Esophagus squamous epithelium (tissue), 5 donors: ENCODE data around the gene FOXD2. TPM values are rescaled to one million over a fixed set of nuclear protein-coding genes. Genes with fewer than 3 reads are reported as not detected.

Experiments
- DNase-seq: peaks from one replicate; lab custom pipeline; 2025; lab: John Stamatoyannopoulos, UW
- H3K27ac ChIP-seq, 4 donors: fragments of 200-600 bp; sonication (generic); one replicate each; pipeline ENCODE4 v1.5.1; 2016 to 2019; ENCODE audit warnings: mild to moderate bottlenecking in 1 of 4
- H3K27me3 ChIP-seq, 4 donors: fragments of 200-600 bp; sonication (generic); 1 replicate in 3 of 4; 2 replicates in 1 of 4; pipeline versions ENCODE4 v1.5.1 to v1.6.0; 2017 to 2021; ENCODE audit warnings: antibody characterized with exemption in 1 of 4
- H3K36me3 ChIP-seq, 3 donors: fragments of 200-600 bp; sonication (generic); one replicate each; pipeline ENCODE4 v1.5.1; 2016 to 2019
- H3K4me1 ChIP-seq, 3 donors: fragments of 200-600 bp; sonication (generic); one replicate each; pipeline ENCODE4 v1.5.1; 2017 to 2019
- H3K4me3 ChIP-seq, 4 donors: fragments of 200-600 bp; sonication (generic); 1 replicate in 3 of 4; 2 replicates in 1 of 4; pipeline ENCODE4 v1.5.1; 2016 to 2019; ENCODE audit warnings: mild to moderate bottlenecking in 2 of 4, moderate library complexity in 1 of 4
- H3K9me3 ChIP-seq, 3 donors: fragments of 200-600 bp; sonication (generic); one replicate each; pipeline ENCODE4 v1.5.1; 2016 to 2019
- POLR2A ChIP-seq, 4 donors: fragments of 450-650 bp; IDR thresholded peaks; one replicate each; pipeline ENCODE4 v1.6.1; 2017; ENCODE audit warnings: antibody characterized with exemption in 4 of 4, mild to moderate bottlenecking in 4 of 4, moderate library complexity in 3 of 4
- WGBS, 2 donors: methylation state at CpG; one replicate each; pipeline ENCODE4 v1.1.5; 2018; 5-methylcytosine and 5-hydroxymethylcytosine counted together
- intact Hi-C: fragments of 100-400 bp; cut with DNase I; formaldehyde crosslinking; loops from one replicate; pipeline ENCODE4 v1.15.0; 2022
- total RNA-seq, 4 donors: library from RNA; depleted of rRNA; stranded (reverse); fragments of >200 nt; gene quantifications; one replicate each; pipeline ENCODE4 v1.1.0, GENCODE V29; 2016
- TF ChIP-seq, protein P1 (sequence below), 6 experiments: fragments of 450-650 bp in 4 of 6; fragments of 200-600 bp in 2 of 6; sonication (generic) in 2 of 6; IDR thresholded peaks; one replicate each; pipeline ENCODE4 v1.5.1; 2016 to 2019; ENCODE audit warnings: antibody characterized with exemption in 6 of 6, mild to moderate bottlenecking in 4 of 6, moderate library complexity in 4 of 6
- donor health status: DM: yes; HTN: yes; CAD: no.

The FOXD2 gene
- total RNA-seq, 4 donors from 2014 or later: under 0.01 TPM; not detected in 3

DNA sequence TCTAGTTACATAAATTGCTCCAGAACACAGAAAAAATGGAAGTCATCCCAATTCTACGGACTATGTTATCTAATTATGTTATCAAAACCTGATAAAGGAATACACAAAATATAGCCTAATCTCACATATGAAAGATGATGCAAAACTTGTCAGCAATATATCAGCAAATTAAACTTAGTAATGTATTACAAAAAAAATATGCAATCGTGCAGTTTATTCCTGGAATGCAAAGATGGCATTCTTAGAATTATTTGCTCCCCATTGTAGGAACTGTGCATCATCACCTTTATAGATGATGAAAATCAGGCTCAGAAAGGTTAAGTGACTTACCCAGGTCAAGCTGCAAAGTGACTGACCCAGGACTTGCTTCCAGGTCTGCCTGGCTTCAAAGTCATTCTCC is 14.0 kb upstream of the FOXD2 start:
- Histone ChIP-seq H3K4me1 (no peaks in the 10 kb centered on the region), H3K36me3 (no peaks in the 10 kb centered on the region), H3K4me3 (no peak overlapping the region), H3K9me3 (no peaks in the 10 kb centered on the region), H3K27me3 (peaks cover 0 to 90% (median 0%) of the 10 kb centered on the region in 4 donors), H3K27ac (no peak overlapping the region)
- WGBS, 2 donors: 30 to 38% methylated on average over 2 of the region's 2 CpGs
- TF ChIP-seq, protein P1, sequence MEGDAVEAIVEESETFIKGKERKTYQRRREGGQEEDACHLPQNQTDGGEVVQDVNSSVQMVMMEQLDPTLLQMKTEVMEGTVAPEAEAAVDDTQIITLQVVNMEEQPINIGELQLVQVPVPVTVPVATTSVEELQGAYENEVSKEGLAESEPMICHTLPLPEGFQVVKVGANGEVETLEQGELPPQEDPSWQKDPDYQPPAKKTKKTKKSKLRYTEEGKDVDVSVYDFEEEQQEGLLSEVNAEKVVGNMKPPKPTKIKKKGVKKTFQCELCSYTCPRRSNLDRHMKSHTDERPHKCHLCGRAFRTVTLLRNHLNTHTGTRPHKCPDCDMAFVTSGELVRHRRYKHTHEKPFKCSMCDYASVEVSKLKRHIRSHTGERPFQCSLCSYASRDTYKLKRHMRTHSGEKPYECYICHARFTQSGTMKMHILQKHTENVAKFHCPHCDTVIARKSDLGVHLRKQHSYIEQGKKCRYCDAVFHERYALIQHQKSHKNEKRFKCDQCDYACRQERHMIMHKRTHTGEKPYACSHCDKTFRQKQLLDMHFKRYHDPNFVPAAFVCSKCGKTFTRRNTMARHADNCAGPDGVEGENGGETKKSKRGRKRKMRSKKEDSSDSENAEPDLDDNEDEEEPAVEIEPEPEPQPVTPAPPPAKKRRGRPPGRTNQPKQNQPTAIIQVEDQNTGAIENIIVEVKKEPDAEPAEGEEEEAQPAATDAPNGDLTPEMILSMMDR (IDR thresholded peaks at IDR 0.05): no peak
- TF ChIP-seq POLR2A (IDR thresholded peaks at IDR 0.05): no peak
- intact Hi-C loops: no loop called here
- DNase-seq: no peak

GRCh38 chr1:47424336-47424982 is 13.4 kb upstream of the FOXD2 start:
- no peaks in the 10 kb centered on the region for H3K9me3 ChIP-seq
- no peak overlapping the region for H3K4me3 ChIP-seq
- H3K27me3 ChIP-seq: peaks cover 0 to 90% (median 0%) of the 10 kb centered on the region in 4 donors
- H3K27ac ChIP-seq: no peak overlapping the region
- H3K4me1 ChIP-seq: no peaks in the 10 kb centered on the region
- TF ChIP-seq, protein P1 (IDR thresholded peaks at IDR 0.05): peak; percentile 13 to 69 (median 58)
- TF ChIP-seq POLR2A (IDR thresholded peaks at IDR 0.05): no peak
- 3 to 6% methylated on average over 6 of the region's 6 CpGs for WGBS, 2 donors
- no peak for DNase-seq
- H3K36me3 ChIP-seq: no peaks in the 10 kb centered on the region
- intact Hi-C loops: no loop called here

DNA sequence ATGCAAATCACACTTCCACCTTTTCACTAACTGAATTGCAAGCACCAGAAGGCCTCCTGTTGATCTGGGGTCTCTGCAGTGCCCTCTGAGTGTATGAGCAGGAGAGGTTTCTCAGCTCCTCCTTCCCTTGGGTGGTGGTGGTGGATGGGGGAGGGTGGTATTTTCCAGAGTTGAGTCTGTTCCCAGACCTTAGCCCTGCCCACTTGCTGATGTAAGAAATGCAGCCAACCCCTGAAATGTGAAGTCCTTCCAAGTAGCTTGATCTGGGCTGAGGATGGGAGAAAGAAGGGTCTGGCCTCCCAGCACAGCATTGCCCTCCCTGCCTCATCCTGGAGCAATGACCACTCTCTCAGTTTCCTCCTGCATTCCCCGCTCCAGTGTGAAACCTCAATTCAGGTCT is 6.3 kb upstream of the FOXD2 start:
- Histone ChIP-seq H3K36me3 (no peaks in the 10 kb centered on the region), H3K27ac (no peak overlapping the region), H3K27me3 (peaks cover 5 to 99% (median 22%) of the 10 kb centered on the region in 4 donors), H3K4me1 (peaks cover 32 to 43% (median 35%) of the 10 kb centered on the region in 3 donors), H3K9me3 (no peaks in the 10 kb centered on the region), H3K4me3 (no peak overlapping the region)
- no peak for DNase-seq
- TF ChIP-seq POLR2A (IDR thresholded peaks at IDR 0.05): no peak
- TF ChIP-seq, protein P1 (IDR thresholded peaks at IDR 0.05): no peak
- 83 to 100% methylated on average over 1 of the region's 1 CpG for WGBS, 2 donors
- intact Hi-C loops: no loop called here

DNA sequence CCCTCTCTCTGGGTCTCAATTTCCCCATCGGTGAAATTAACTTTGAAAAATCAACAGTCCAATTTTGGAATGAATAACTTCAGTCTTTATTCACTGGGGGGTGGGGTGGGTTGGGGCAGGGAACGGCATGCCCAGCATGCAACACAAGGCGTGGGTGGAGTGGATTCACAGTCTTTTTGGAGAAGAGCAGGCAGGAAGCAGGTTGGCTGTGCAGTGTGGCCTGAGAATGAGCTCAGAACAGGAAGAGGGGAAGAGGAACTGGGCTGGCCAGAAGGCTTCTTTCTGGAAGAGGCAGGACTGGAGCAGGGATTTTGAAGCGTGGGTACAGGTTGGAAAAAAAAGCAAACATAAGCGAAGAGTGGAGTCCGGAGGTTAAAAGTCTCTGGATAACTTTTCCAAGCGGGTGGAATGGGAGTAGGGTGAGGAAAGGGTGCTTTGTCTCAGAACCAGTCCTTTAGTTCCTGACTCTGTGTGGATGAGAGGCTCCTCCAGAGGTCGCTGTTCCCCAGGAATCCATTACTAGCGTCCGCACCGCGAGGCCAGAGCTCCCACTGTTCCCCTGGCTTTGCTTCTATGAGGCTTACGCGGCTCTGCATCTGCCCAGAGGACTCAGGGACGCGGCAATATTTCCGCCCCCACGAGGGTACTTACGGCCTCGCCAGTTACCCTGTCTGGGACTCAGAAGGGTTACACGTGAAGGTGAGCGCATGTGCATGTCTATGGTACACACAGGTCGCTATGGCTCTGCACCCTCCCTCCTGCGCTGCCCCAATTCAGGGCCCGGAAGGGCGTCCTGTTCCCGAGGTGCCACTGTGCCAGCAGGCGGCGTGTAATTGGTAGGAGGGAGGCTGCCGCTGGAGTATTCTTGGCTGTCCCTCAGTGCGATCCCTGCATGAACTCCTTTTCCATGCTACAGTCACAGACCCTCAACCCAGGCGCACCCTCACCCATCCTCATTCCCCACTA is 5.5 kb upstream of the FOXD2 start:
- Histone ChIP-seq H3K9me3 (no peaks in the 10 kb centered on the region), H3K27me3 (peaks cover 5 to 100% (median 24%) of the 10 kb centered on the region in 4 donors), H3K4me3 (peak overlapping the region in 2 of 4 donors; percentile 15 to 29), H3K4me1 (peaks cover 32 to 52% (median 37%) of the 10 kb centered on the region in 3 donors), H3K36me3 (no peaks in the 10 kb centered on the region), H3K27ac (no peak overlapping the region)
- DNase-seq: no peak
- intact Hi-C loops: no loop called here
- TF ChIP-seq, protein P1 (IDR thresholded peaks at IDR 0.05): peak; percentile 57 to 73 (median 66)
- TF ChIP-seq POLR2A (IDR thresholded peaks at IDR 0.05): no peak
- 14 to 24% methylated on average over 19 to 20 of the region's 32 CpGs for WGBS, 2 donors
